ENCODE data around the gene CYLD. TPM values are rescaled to one million over a fixed set of nuclear protein-coding genes. Genes with fewer than 3 reads are reported as not detected.

The CYLD gene
- total and polyA plus RNA-seq, 2 of the 4 experiments (the other 2 are of a cell fraction) = 16.2 to 37.3 TPM

- TF ChIP-seq MAZ (IDR thresholded peaks at IDR 0.05; ENCODE audit: borderline replicate concordance, low read depth, low read length) = no peak
- no peak for TF ChIP-seq FOS (IDR thresholded peaks at IDR 0.05; ENCODE audit: low read depth, low read length)
Measured at GRCh38 chr16:50719401-50720337, 22.2 kb upstream of the CYLD start (continued).

GRCh38 chr16:50721549-50722404, 20.1 kb upstream of the CYLD start:
- Histone ChIP-seq H4K5ac (ENCODE audit: low read depth, low read length) (no peak overlapping the region), H3K27ac (ENCODE audit: insufficient read depth, low read length) (no peak overlapping the region), H2AK9ac (replicated peaks; ENCODE audit: low read depth, low read length, poor library complexity) (no peak overlapping the region), H2BK120ac (ENCODE audit: low read depth, low read length) (no peak overlapping the region), H3K23ac (ENCODE audit: low read depth, low read length) (no peak overlapping the region), H4K20me1 (ENCODE audit: insufficient read depth, low read length) (no peaks in the 10 kb centered on the region), H2AK5ac (ENCODE audit: low read depth, low read length) (no peak overlapping the region), H3K9me3 (ENCODE audit: control insufficient read depth, insufficient read depth, low read length) (no peaks in the 10 kb centered on the region; the same call in 1 of the 2 replicates), H2AFZ (replicated peaks; ENCODE audit: low read length, poor library complexity) (no peak overlapping the region), H2BK15ac (ENCODE audit: low read depth, low read length) (no peak overlapping the region), H3K4me3 (ENCODE audit: insufficient read depth, low read depth, low read length) (no peak overlapping the region), H4K8ac (ENCODE audit: low read depth in 2 of 2, low read length in 2 of 2) (no peak overlapping the region), H3K4me1 (ENCODE audit: control insufficient read depth, insufficient read depth, low read length) (no peaks in the 10 kb centered on the region), H3K9me1 (ENCODE audit: insufficient read depth, low read length) (no peaks in the 10 kb centered on the region), H3K36me3 (ENCODE audit: control insufficient read depth, insufficient read depth, low read length) (no peaks in the 10 kb centered on the region), H3K9ac (ENCODE audit: low read depth, low read length) (no peak overlapping the region), H3K4me2 (ENCODE audit: low read depth, low read length) (no peak overlapping the region), H3K4ac (ENCODE audit: low read depth, low read length) (no peak overlapping the region), H3K27me3 (ENCODE audit: control insufficient read depth, insufficient read depth, low read length) (no peaks in the 10 kb centered on the region; the same call in 1 of the 2 replicates), H2BK5ac (ENCODE audit: low read depth, low read length, poor library complexity, severe bottlenecking) (no peak overlapping the region), H2BK20ac (ENCODE audit: low read depth, low read length) (no peak overlapping the region), H3K56ac (ENCODE audit: extremely low read depth, insufficient read depth, low read length) (no peak overlapping the region), H3K18ac (ENCODE audit: low read depth, low read length) (no peak overlapping the region), H4K91ac (ENCODE audit: insufficient read depth, low read depth, low read length) (no peak overlapping the region), H3K14ac (replicated peaks; ENCODE audit: low read depth, low read length) (no peak overlapping the region), H3K79me1 (ENCODE audit: low read depth in 1 of 2, low read length in 2 of 2) (no peaks in the 10 kb centered on the region)
- no peak for TF ChIP-seq RAD21 (IDR thresholded peaks at IDR 0.05; ENCODE audit: low read length)
- TF ChIP-seq RCOR1 (IDR thresholded peaks at IDR 0.05; ENCODE audit: insufficient replicate concordance, low read length) = no peak
- TF ChIP-seq MAFK (IDR thresholded peaks at IDR 0.05; ENCODE audit: low read depth, low read length) = no peak
- TF ChIP-seq MXI1 (IDR thresholded peaks at IDR 0.05; ENCODE audit: borderline replicate concordance, low read depth, low read length) = no peak
- ChIA-PET CTCF (interaction anchor here (0.6 kb wide), 1 partner anchor 699 kb away, joined by 3 read pairs; no protein-coding TSS in a partner anchor), POLR2A (ENCODE audit: unreplicated experiment) (no interaction called here)
- WGBS, 2 experiments (ENCODE audit: extremely low coverage in 2 of 2, insufficient read length in 1 of 2) = no CpG with 5 or more reads among the region's 6 CpGs
- intact Hi-C loops (cut with micrococcal nuclease) (no loop called here), in situ Hi-C loops (cut with MboI; ENCODE audit: low sequenced_read_pairs) (no loop called here), dilution Hi-C loops (cut with HindIII; ENCODE audit: low sequenced_read_pairs, unreplicated experiment) (no loop called here)
- BruUV-seq (replicated peaks) = no TSS peak
- DNase-seq (no peak), ATAC-seq (ENCODE audit: low read depth) (no peak)

All from IMR-90 (cell line).